Spinal cord (tissue), 10 donors: ENCODE data around the gene EPO. TPM values are rescaled to one million over a fixed set of nuclear protein-coding genes. Genes with fewer than 3 reads are reported as not detected.

ENCODE experiments used
- DNase-seq, 6 donors: peaks; one replicate each; pipeline versions ENCODE4 v3.0.0 to v3.0.0-alpha.2; 2013 to 2015; ENCODE audit warnings: low spot score in 6 of 6, low read depth in 4 of 6
- H3K27ac ChIP-seq: one replicate; pipeline ENCODE4 v1.5.1; 2013; ENCODE audit warnings: low read depth, low read length, control low read depth
- H3K27me3 ChIP-seq: one replicate; pipeline ENCODE4 v1.6.1; 2013; ENCODE audit warnings: low read length; ENCODE audit not compliant: control insufficient read depth, insufficient read depth
- H3K36me3 ChIP-seq: one replicate; pipeline ENCODE4 v1.6.1; 2013; ENCODE audit warnings: low read length; ENCODE audit not compliant: control insufficient read depth, insufficient read depth
- H3K4me1 ChIP-seq: one replicate; pipeline ENCODE4 v1.6.1; 2013; ENCODE audit warnings: low read length; ENCODE audit not compliant: control insufficient read depth, insufficient read depth
- H3K4me3 ChIP-seq: one replicate; pipeline ENCODE4 v1.5.1; 2013; ENCODE audit warnings: low read depth, low read length, control low read depth
- H3K9me3 ChIP-seq: one replicate; pipeline ENCODE4 v1.6.1; 2013; ENCODE audit warnings: low read length; ENCODE audit not compliant: control insufficient read depth, insufficient read depth
- WGBS: methylation state at CpG from one replicate; pipeline ENCODE4 v1.1.5; 2013; ENCODE audit warnings: missing lambda C conversion rate; ENCODE audit not compliant: insufficient coverage; 5-methylcytosine and 5-hydroxymethylcytosine counted together
- polyA plus RNA-seq, 2 donors: library from polyadenylated mRNA; unstranded; fragments of 120-200 nt; gene quantifications; one replicate each; pipeline ENCODE4 v1.2.1, GENCODE V29; 2013; ENCODE audit not compliant: insufficient read length in 2 of 2
- total RNA-seq, 2 donors: library from RNA; depleted of rRNA in 1 of 2; stranded (reverse); fragments of 120-200 nt in 1 of 2; fragments of >200 nt in 1 of 2; gene quantifications; one replicate each; pipeline versions ENCODE4 v1.2.3 to v1.2.4, GENCODE V29; 2013 to 2014
- donor health status: healthy.

EPO gene
- total and polyA plus RNA-seq, 4 donors: 0.28 to 0.44 (median 0.44) TPM; not detected in 1

- no peak overlapping the region for H3K4me3 ChIP-seq
- 47% methylated on average over 12 of the region's 14 CpGs for WGBS
These were observed 43.4 kb downstream of the EPO start for GRCh38 chr7:100763556-100764140.

GRCh38 chr7:100764841-100765240 lies 44.6 kb downstream of the EPO start:
- Histone ChIP-seq H3K9me3 (no peaks in the 10 kb centered on the region), H3K36me3 (no peaks in the 10 kb centered on the region), H3K4me1 (no peaks in the 10 kb centered on the region), H3K27me3 (no peaks in the 10 kb centered on the region), H3K27ac (no peak overlapping the region), H3K4me3 (no peak overlapping the region)
- no peak for DNase-seq
- WGBS: 80% methylated on average over 10 of the region's 10 CpGs

More at GRCh38 chr7:100763556-100764140, 43.4 kb downstream of the EPO start:
- no peaks in the 10 kb centered on the region for H3K4me1 ChIP-seq
- H3K9me3 ChIP-seq: no peaks in the 10 kb centered on the region
- no peak overlapping the region for H3K27ac ChIP-seq
- no peaks in the 10 kb centered on the region for H3K36me3 ChIP-seq
- DNase-seq: no peak
- no peaks in the 10 kb centered on the region for H3K27me3 ChIP-seq

GRCh38 chr7:100765250-100765649 lies 45.0 kb downstream of the EPO start:
- Histone ChIP-seq H3K36me3 (no peaks in the 10 kb centered on the region), H3K4me1 (no peaks in the 10 kb centered on the region), H3K9me3 (no peaks in the 10 kb centered on the region), H3K4me3 (no peak overlapping the region), H3K27me3 (no peaks in the 10 kb centered on the region), H3K27ac (no peak overlapping the region)
- no peak for DNase-seq
- WGBS: 81% methylated on average over 13 of the region's 16 CpGs

- no peaks in the 10 kb centered on the region for H3K36me3 ChIP-seq
- WGBS: 89% methylated on average over 6 of the region's 7 CpGs
- no peaks in the 10 kb centered on the region for H3K27me3 ChIP-seq
- no peak overlapping the region for H3K27ac ChIP-seq
- no peak overlapping the region for H3K4me3 ChIP-seq
- H3K4me1 ChIP-seq: no peaks in the 10 kb centered on the region
- H3K9me3 ChIP-seq: no peaks in the 10 kb centered on the region
- no peak for DNase-seq
These were observed 48.5 kb downstream of the EPO start for GRCh38 chr7:100768784-100769183.

Other genes starting within 250 kb of the EPO start
- gene TSC22D4, start 241.3 kb upstream of the EPO start, total RNA-seq: 100 to 1,000 TPM in 1 of 2 donors, 10 to 100 TPM in 1; 67.4 to 141 TPM
- 100 to 1,000 TPM; 326 to 376 TPM for gene TSC22D4, start 241.3 kb upstream of the EPO start, polyA plus RNA-seq
- 10 to 100 TPM; 12.0 to 12.6 TPM for gene NYAP1, start 236.5 kb upstream of the EPO start, total RNA-seq
- gene NYAP1, start 236.5 kb upstream of the EPO start, polyA plus RNA-seq: 10 to 100 TPM; 62.2 to 63.4 TPM
- 10 to 100 TPM; 10.6 to 16.1 TPM for gene AGFG2, start 181.3 kb upstream of the EPO start, total RNA-seq
- 10 to 100 TPM; 18.3 to 21.0 TPM for gene AGFG2, start 181.3 kb upstream of the EPO start, polyA plus RNA-seq
- gene SAP25, start 146.6 kb upstream of the EPO start, total RNA-seq: 1 to 10 TPM in 1 of 2 donors, not detected in 1; 1.9 TPM
- 1 to 10 TPM; 3.4 to 9.8 TPM for gene SAP25, start 146.6 kb upstream of the EPO start, polyA plus RNA-seq
- 10 to 100 TPM in 1 of 2 donors, 1 to 10 TPM in 1; 9.6 to 17.2 TPM for gene LRCH4, start 134.3 kb upstream of the EPO start, total RNA-seq
- gene LRCH4, start 134.3 kb upstream of the EPO start, polyA plus RNA-seq: 10 to 100 TPM; 41.0 to 61.3 TPM
- gene FBXO24, start 134.1 kb upstream of the EPO start, total RNA-seq: 1 to 10 TPM in 1 of 2 donors, under 1 TPM in 1; 0.40 to 2.0 TPM
- gene FBXO24, start 134.1 kb upstream of the EPO start, polyA plus RNA-seq: 1 to 10 TPM in 1 of 2 donors, under 1 TPM in 1; 0.95 to 2.6 TPM
- 100 to 1,000 TPM in 1 of 2 donors, 10 to 100 TPM in 1; 71.6 to 201 TPM for gene PCOLCE, start 118.1 kb upstream of the EPO start, total RNA-seq
- 100 to 1,000 TPM in 1 of 2 donors, 10 to 100 TPM in 1; 97.7 to 180 TPM for gene PCOLCE, start 118.1 kb upstream of the EPO start, polyA plus RNA-seq
- gene MOSPD3, start 107.9 kb upstream of the EPO start, total RNA-seq: 10 to 100 TPM in 1 of 2 donors, 1 to 10 TPM in 1; 8.9 to 15.2 TPM
- 10 to 100 TPM; 51.3 to 54.7 TPM for gene MOSPD3, start 107.9 kb upstream of the EPO start, polyA plus RNA-seq
- 1 to 10 TPM; 3.7 to 7.0 TPM for gene TFR2, start 78.9 kb upstream of the EPO start, total RNA-seq
- gene TFR2, start 78.9 kb upstream of the EPO start, polyA plus RNA-seq: 10 to 100 TPM; 16.9 to 17.9 TPM
- 10 to 100 TPM; 16.5 to 35.2 TPM for gene ACTL6B, start 64.0 kb upstream of the EPO start, total RNA-seq
- gene ACTL6B, start 64.0 kb upstream of the EPO start, polyA plus RNA-seq: 10 to 100 TPM; 83.1 to 89.8 TPM
- 10 to 100 TPM; 74.9 to 89.9 TPM for gene GNB2, start 46.7 kb upstream of the EPO start, total RNA-seq
- 100 to 1,000 TPM; 340 to 353 TPM for gene GNB2, start 46.7 kb upstream of the EPO start, polyA plus RNA-seq
- 10 to 100 TPM; 13.2 to 26.1 TPM for gene GIGYF1, start 26.2 kb upstream of the EPO start, total RNA-seq
- gene GIGYF1, start 26.2 kb upstream of the EPO start, polyA plus RNA-seq: 10 to 100 TPM; 41.7 to 53.7 TPM
- 10 to 100 TPM; 26.2 to 45.2 TPM for gene POP7, start 14.3 kb upstream of the EPO start, total RNA-seq
- gene POP7, start 14.3 kb upstream of the EPO start, polyA plus RNA-seq: 10 to 100 TPM; 59.3 to 65.3 TPM
- gene ZAN, start 13.1 kb downstream of the EPO start, total RNA-seq: not detected
- not detected for gene ZAN, start 13.1 kb downstream of the EPO start, polyA plus RNA-seq
- 10 to 100 TPM; 16.2 to 52.1 TPM for gene EPHB4, start 107.1 kb downstream of the EPO start, total RNA-seq
- 10 to 100 TPM; 17.3 to 25.0 TPM for gene EPHB4, start 107.1 kb downstream of the EPO start, polyA plus RNA-seq
- 10 to 100 TPM; 13.8 to 21.2 TPM for gene SLC12A9, start 132.2 kb downstream of the EPO start, total RNA-seq
- 10 to 100 TPM; 34.8 to 48.3 TPM for gene SLC12A9, start 132.2 kb downstream of the EPO start, polyA plus RNA-seq
- gene TRIP6, start 146.9 kb downstream of the EPO start, total RNA-seq: 10 to 100 TPM; 16.0 to 66.6 TPM
- gene TRIP6, start 146.9 kb downstream of the EPO start, polyA plus RNA-seq: 10 to 100 TPM; 36.2 to 55.6 TPM
- gene SRRT, start 154.6 kb downstream of the EPO start, total RNA-seq: 10 to 100 TPM; 21.3 to 68.7 TPM
- gene SRRT, start 154.6 kb downstream of the EPO start, polyA plus RNA-seq: 100 to 1,000 TPM; 139 to 158 TPM
- gene UFSP1, start 169.2 kb downstream of the EPO start, total RNA-seq: 1 to 10 TPM; 1.4 to 4.2 TPM
- 1 to 10 TPM; 2.5 to 2.6 TPM for gene UFSP1, start 169.2 kb downstream of the EPO start, polyA plus RNA-seq
- gene ACHE, start 175.4 kb downstream of the EPO start, total RNA-seq: 10 to 100 TPM; 14.7 to 71.4 TPM
- gene ACHE, start 175.4 kb downstream of the EPO start, polyA plus RNA-seq: 100 to 1,000 TPM in 1 of 2 donors, 10 to 100 TPM in 1; 96.8 to 108 TPM
- under 1 TPM; 0.17 to 0.40 TPM for gene MUC3A, start 229.1 kb downstream of the EPO start, total RNA-seq
- gene MUC3A, start 229.1 kb downstream of the EPO start, polyA plus RNA-seq: 1 to 10 TPM; 1.9 to 2.5 TPM
- gene MUC12, start 249.1 kb downstream of the EPO start, total RNA-seq: 1 to 10 TPM in 1 of 2 donors, under 1 TPM in 1; 0.59 to 1.4 TPM
- 1 to 10 TPM; 1.9 to 2.2 TPM for gene MUC12, start 249.1 kb downstream of the EPO start, polyA plus RNA-seq